ENCODE results near the gene PSKH1. TPM values are rescaled to one million over a fixed set of nuclear protein-coding genes. Genes with fewer than 3 reads are reported as not detected.

The PSKH1 gene
- polyA plus RNA-seq, 1 donor (not counting 4 experiments of a cell fraction or from before 2014, with no cell fraction given) = 10.7 TPM

DNA sequence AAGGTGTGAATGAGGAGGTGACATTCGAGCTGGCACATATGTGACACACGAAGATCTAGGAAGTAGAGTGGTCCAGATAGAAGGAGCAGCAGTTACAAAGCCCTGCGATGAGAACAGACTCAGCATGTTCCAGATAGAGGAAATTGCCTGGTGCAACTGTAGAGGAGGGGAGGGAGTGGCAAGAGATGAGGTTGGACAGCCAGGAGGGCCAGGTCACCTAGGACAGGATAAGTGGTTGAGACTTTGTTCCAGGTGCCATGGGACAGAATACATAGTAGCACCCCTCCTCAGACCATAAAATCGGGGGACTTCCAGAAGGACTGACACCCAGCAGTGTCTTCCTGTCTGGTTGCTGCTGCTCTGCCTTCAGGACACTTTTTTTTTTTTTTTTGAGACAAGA is 34.6 kb upstream of the PSKH1 start:
- DNase-seq (ENCODE audit: low read depth, low spot score) (no peak), FAIRE-seq (no peak)
- dilution Hi-C loops (cut with MboI; ENCODE audit: extremely low pct_ligation_motif_present, low sequenced_read_pairs) = no loop called here
- Histone ChIP-seq H3K4me2 (ENCODE audit: control insufficient read depth, extremely low read depth, insufficient read depth, low read depth, low read length) (no peak overlapping the region), H3K9ac (ENCODE audit: control insufficient read depth, extremely low read depth, insufficient read depth, low read length) (peak overlapping the region; percentile 75), H3K36me3 (ENCODE audit: control insufficient read depth in 2 of 2, extremely low read depth in 1 of 2, insufficient read depth in 2 of 2, low read length in 2 of 2) (peaks cover 5 to 41% of the 10 kb centered on the region in 2 experiments), H3K9me3 (ENCODE audit: control insufficient read depth, low read depth, low read length) (no peaks in the 10 kb centered on the region), H4K20me1 (ENCODE audit: control insufficient read depth, extremely low read depth, insufficient read depth, low read length) (peaks cover 46% of the 10 kb centered on the region), H3K9me1 (ENCODE audit: control insufficient read depth, extremely low read depth, insufficient read depth, low read length) (peaks cover 10% of the 10 kb centered on the region), H3K27me3 (ENCODE audit: control insufficient read depth, extremely low read depth, insufficient read depth, low read length) (no peaks in the 10 kb centered on the region), H2AFZ (ENCODE audit: control insufficient read depth, low read length) (no peak overlapping the region), H3K79me2 (ENCODE audit: control insufficient read depth, insufficient read depth, low read length) (peaks cover 94% of the 10 kb centered on the region), H3K4me3 (ENCODE audit: control insufficient read depth in 2 of 3, extremely low read depth in 1 of 3, insufficient read depth in 2 of 3, low read depth in 1 of 3, low read length in 3 of 3) (no peak overlapping the region), H3K4me1 (ENCODE audit: control insufficient read depth, extremely low read depth, insufficient read depth, low read length) (peaks cover 37% of the 10 kb centered on the region), H3K27ac (ENCODE audit: control insufficient read depth, insufficient read depth, low read length) (peak overlapping the region; percentile 97)
- no peak for TF ChIP-seq EZH2 (IDR thresholded peaks at IDR 0.05; ENCODE audit: low read length)
- TF ChIP-seq CTCF (optimal IDR thresholded peaks at IDR 0.05 in 1 of 3, IDR thresholded peaks at IDR 0.05 in 1 of 3, conservative IDR thresholded peaks at IDR 0.05 in 1 of 3; ENCODE audit: extremely low read depth in 1 of 3, insufficient read depth in 2 of 3, low read length in 3 of 3) = no peak

GRCh38 chr16:67860589-67861398 is 32.3 kb upstream of the PSKH1 start:
- Histone ChIP-seq H3K27ac (ENCODE audit: control insufficient read depth, insufficient read depth, low read length) (peak overlapping the region; percentile 72), H3K36me3 (ENCODE audit: control insufficient read depth in 2 of 2, extremely low read depth in 1 of 2, insufficient read depth in 2 of 2, low read length in 2 of 2) (peaks cover 14 to 49% of the 10 kb centered on the region in 2 experiments), H3K4me1 (ENCODE audit: control insufficient read depth, extremely low read depth, insufficient read depth, low read length) (peaks cover 37% of the 10 kb centered on the region), H3K9ac (ENCODE audit: control insufficient read depth, extremely low read depth, insufficient read depth, low read length) (peak overlapping the region; percentile 47), H4K20me1 (ENCODE audit: control insufficient read depth, extremely low read depth, insufficient read depth, low read length) (peaks cover 43% of the 10 kb centered on the region), H3K9me1 (ENCODE audit: control insufficient read depth, extremely low read depth, insufficient read depth, low read length) (peaks cover 8% of the 10 kb centered on the region), H3K4me2 (ENCODE audit: control insufficient read depth, extremely low read depth, insufficient read depth, low read depth, low read length) (no peak overlapping the region), H3K9me3 (ENCODE audit: control insufficient read depth, low read depth, low read length) (no peaks in the 10 kb centered on the region), H3K4me3 (ENCODE audit: control insufficient read depth in 2 of 3, extremely low read depth in 1 of 3, insufficient read depth in 2 of 3, low read depth in 1 of 3, low read length in 3 of 3) (no peak overlapping the region), H2AFZ (ENCODE audit: control insufficient read depth, low read length) (no peak overlapping the region), H3K27me3 (ENCODE audit: control insufficient read depth, extremely low read depth, insufficient read depth, low read length) (no peaks in the 10 kb centered on the region), H3K79me2 (ENCODE audit: control insufficient read depth, insufficient read depth, low read length) (peaks cover 88% of the 10 kb centered on the region)
- TF ChIP-seq CTCF (optimal IDR thresholded peaks at IDR 0.05 in 1 of 3, IDR thresholded peaks at IDR 0.05 in 1 of 3, conservative IDR thresholded peaks at IDR 0.05 in 1 of 3; ENCODE audit: extremely low read depth in 1 of 3, insufficient read depth in 2 of 3, low read length in 3 of 3) (no peak), EZH2 (IDR thresholded peaks at IDR 0.05; ENCODE audit: low read length) (no peak)
- DNase-seq (ENCODE audit: low read depth, low spot score) = no peak
- no peak for FAIRE-seq
- dilution Hi-C loops (cut with MboI; ENCODE audit: extremely low pct_ligation_motif_present, low sequenced_read_pairs) = no loop called here

Data from keratinocyte (primary cell).